ENCODE results near the gene RPUSD3.
"Not testable (repeated sequence)": the region's sequence is repeated elsewhere in the genome, so short reads cannot be mapped to it uniquely, and the experiment has no call there.

RPUSD3 gene

DNA sequence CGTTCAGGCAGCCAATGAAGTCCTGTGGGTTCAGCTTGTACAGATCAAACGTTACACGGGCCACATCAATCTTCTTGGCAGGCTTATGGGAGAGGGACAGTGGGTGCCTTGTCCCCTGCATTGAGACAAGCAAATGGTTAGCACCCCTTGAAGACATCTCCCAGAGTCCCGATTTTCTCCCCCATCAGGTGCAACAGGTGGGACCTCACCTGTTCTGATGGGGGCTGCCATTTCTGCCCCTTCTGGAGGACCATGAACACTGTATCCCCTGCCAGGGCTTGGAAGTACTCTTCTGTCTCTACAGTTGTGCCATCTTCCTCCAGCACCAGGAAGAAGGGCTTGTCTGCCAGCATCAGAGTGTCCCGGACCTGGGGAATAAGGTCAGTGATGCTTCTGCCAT, 26.1 kb upstream of the RPUSD3 start:
- H3K4me2 ChIP-seq (ENCODE audit: low read depth, low read length), result no peak overlapping the region
- no peaks in the 10 kb centered on the region for H3F3A ChIP-seq (ENCODE audit: insufficient read depth, low read length)
- no peaks in the 10 kb centered on the region for H3K9me3 ChIP-seq (replicated peaks; ENCODE audit: insufficient read depth, low read length)
- no peaks in the 10 kb centered on the region for H3K4me1 ChIP-seq (ENCODE audit: low read length)
- H3K9me2 ChIP-seq (replicated peaks; ENCODE audit: insufficient read depth, low read length), result no peaks in the 10 kb centered on the region
- no peaks in the 10 kb centered on the region for H3K27me3 ChIP-seq (replicated peaks; ENCODE audit: insufficient read depth, low read length)
- TF ChIP-seq EZH2 (optimal IDR thresholded peaks at IDR 0.05; ENCODE audit: low read depth, low read length) (no peak), EZH2phosphoT487 (IDR thresholded peaks at IDR 0.05; ENCODE audit: low read length) (no peak)
- TF ChIP-seq, protein P1, sequence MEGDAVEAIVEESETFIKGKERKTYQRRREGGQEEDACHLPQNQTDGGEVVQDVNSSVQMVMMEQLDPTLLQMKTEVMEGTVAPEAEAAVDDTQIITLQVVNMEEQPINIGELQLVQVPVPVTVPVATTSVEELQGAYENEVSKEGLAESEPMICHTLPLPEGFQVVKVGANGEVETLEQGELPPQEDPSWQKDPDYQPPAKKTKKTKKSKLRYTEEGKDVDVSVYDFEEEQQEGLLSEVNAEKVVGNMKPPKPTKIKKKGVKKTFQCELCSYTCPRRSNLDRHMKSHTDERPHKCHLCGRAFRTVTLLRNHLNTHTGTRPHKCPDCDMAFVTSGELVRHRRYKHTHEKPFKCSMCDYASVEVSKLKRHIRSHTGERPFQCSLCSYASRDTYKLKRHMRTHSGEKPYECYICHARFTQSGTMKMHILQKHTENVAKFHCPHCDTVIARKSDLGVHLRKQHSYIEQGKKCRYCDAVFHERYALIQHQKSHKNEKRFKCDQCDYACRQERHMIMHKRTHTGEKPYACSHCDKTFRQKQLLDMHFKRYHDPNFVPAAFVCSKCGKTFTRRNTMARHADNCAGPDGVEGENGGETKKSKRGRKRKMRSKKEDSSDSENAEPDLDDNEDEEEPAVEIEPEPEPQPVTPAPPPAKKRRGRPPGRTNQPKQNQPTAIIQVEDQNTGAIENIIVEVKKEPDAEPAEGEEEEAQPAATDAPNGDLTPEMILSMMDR (IDR thresholded peaks at IDR 0.05; ENCODE audit: low read length), result no peak
- no peaks in the 10 kb centered on the region for H4K20me1 ChIP-seq (ENCODE audit: insufficient read depth, low read length)
- H3K27ac ChIP-seq (ENCODE audit: low read length), result no peak overlapping the region
- no peaks in the 10 kb centered on the region for H3K36me3 ChIP-seq (replicated peaks; ENCODE audit: insufficient read depth, low read length)
- no peaks in the 10 kb centered on the region for H3K79me2 ChIP-seq (ENCODE audit: low read length)
- H3K9ac ChIP-seq (ENCODE audit: low read length), result no peak overlapping the region
- no peak overlapping the region for H2AFZ ChIP-seq (ENCODE audit: low read length)
- no peak for DNase-seq
- H3K4me3 ChIP-seq (ENCODE audit: low read length), result no peak overlapping the region

DNA sequence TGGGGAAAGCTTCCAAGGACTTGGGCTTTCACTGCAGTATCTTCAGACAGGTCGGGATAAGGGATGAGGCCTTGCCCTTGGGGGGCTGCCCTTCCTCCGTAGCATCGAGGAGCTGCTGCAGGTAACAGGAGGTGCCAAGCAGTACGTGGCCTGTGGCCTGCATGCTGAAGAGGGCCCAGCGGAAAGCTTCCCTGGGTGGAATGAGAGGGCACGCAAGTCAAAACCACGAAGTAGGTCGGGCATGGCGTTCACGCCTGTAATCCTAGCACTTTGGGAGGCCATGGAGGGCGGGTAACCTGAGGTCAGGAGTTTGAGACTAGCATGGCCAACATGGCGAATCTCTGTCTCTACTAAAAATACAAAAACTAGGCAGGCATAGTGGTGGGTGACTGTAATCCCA, 23.3 kb upstream of the RPUSD3 start:
- DNase-seq, result no peak
- TF ChIP-seq EZH2 (optimal IDR thresholded peaks at IDR 0.05; ENCODE audit: low read depth, low read length) (no peak), EZH2phosphoT487 (IDR thresholded peaks at IDR 0.05; ENCODE audit: low read length) (no peak)
- TF ChIP-seq, protein P1 (IDR thresholded peaks at IDR 0.05; ENCODE audit: low read length), result no peak
- H3K27me3 ChIP-seq (replicated peaks; ENCODE audit: insufficient read depth, low read length), result no peaks in the 10 kb centered on the region
- H3K4me2 ChIP-seq (ENCODE audit: low read depth, low read length), result no peak overlapping the region
- H2AFZ ChIP-seq (ENCODE audit: low read length), result no peak overlapping the region
- H4K20me1 ChIP-seq (ENCODE audit: insufficient read depth, low read length), result no peaks in the 10 kb centered on the region
- H3K9ac ChIP-seq (ENCODE audit: low read length), result no peak overlapping the region
- no peaks in the 10 kb centered on the region for H3K9me2 ChIP-seq (replicated peaks; ENCODE audit: insufficient read depth, low read length)
- H3K36me3 ChIP-seq (replicated peaks; ENCODE audit: insufficient read depth, low read length), result no peaks in the 10 kb centered on the region
- no peaks in the 10 kb centered on the region for H3K79me2 ChIP-seq (ENCODE audit: low read length)
- H3K9me3 ChIP-seq (replicated peaks; ENCODE audit: insufficient read depth, low read length), result no peaks in the 10 kb centered on the region
- no peak overlapping the region for H3K27ac ChIP-seq (ENCODE audit: low read length)
- no peaks in the 10 kb centered on the region for H3F3A ChIP-seq (ENCODE audit: insufficient read depth, low read length)
- H3K4me1 ChIP-seq (ENCODE audit: low read length), result no peaks in the 10 kb centered on the region
- no peak overlapping the region for H3K4me3 ChIP-seq (ENCODE audit: low read length)

DNA sequence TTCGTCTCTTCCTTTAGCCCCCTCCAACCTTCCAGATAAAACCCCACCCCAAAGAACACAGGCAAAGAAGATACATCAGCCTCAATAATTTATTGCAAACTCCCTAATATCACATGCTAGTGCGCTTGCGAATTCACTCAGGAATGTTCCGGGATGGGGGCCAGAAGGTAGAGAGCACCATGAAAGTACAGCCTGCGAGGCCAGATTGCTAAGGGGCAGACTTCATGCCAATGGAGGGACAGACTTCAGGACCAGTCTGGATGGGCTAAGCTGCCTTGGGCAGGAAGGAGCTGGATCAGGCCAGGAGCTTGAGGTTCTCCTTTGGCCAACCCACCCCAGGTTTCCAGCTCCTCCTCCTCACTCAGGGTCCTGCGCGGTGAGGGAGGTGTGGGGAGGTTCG, 22.8 kb upstream of the RPUSD3 start:
- no peak for DNase-seq
- no peaks in the 10 kb centered on the region for H3K4me1 ChIP-seq (ENCODE audit: low read length)
- no peak overlapping the region for H3K4me2 ChIP-seq (ENCODE audit: low read depth, low read length)
- no peaks in the 10 kb centered on the region for H3K9me2 ChIP-seq (replicated peaks; ENCODE audit: insufficient read depth, low read length)
- H3K36me3 ChIP-seq (replicated peaks; ENCODE audit: insufficient read depth, low read length), result no peaks in the 10 kb centered on the region
- H3K9me3 ChIP-seq (replicated peaks; ENCODE audit: insufficient read depth, low read length), result no peaks in the 10 kb centered on the region
- no peak overlapping the region for H3K4me3 ChIP-seq (ENCODE audit: low read length)
- H4K20me1 ChIP-seq (ENCODE audit: insufficient read depth, low read length), result no peaks in the 10 kb centered on the region
- no peaks in the 10 kb centered on the region for H3K79me2 ChIP-seq (ENCODE audit: low read length)
- H3K27ac ChIP-seq (ENCODE audit: low read length), result no peak overlapping the region
- no peak overlapping the region for H2AFZ ChIP-seq (ENCODE audit: low read length)
- H3K27me3 ChIP-seq (replicated peaks; ENCODE audit: insufficient read depth, low read length), result no peaks in the 10 kb centered on the region
- H3F3A ChIP-seq (ENCODE audit: insufficient read depth, low read length), result no peaks in the 10 kb centered on the region
- H3K9ac ChIP-seq (ENCODE audit: low read length), result no peak overlapping the region
- TF ChIP-seq EZH2phosphoT487 (IDR thresholded peaks at IDR 0.05; ENCODE audit: low read length) (no peak), EZH2 (optimal IDR thresholded peaks at IDR 0.05; ENCODE audit: low read depth, low read length) (no peak)
- TF ChIP-seq, protein P1 (IDR thresholded peaks at IDR 0.05; ENCODE audit: low read length), result no peak

DNA sequence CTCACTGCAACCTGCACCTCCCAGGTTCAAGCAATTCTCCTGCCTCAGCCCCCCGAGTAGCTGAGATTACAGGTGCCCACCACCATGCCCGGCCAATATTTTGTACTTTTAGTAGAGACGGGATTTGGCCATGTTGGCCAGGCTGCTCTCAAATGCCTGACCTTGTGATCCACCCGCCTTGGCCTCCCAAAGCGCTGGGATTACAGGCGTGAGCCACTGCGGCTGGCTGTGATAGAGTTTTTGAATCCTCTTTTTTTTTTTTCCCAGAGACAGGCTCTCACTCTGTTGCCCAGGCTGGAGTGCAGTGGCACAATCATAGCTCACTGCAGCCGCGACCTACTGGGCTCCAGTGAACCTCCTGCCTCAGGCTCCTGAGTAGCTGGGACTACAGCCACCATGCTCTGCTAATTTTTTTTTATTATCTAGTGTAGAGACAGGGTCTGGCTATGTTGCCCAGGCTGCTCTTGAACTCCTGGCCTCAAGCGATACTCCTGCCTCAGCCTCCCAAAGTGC, 21.4 kb upstream of the RPUSD3 start:
- not testable (repeated sequence) for H3K4me1 ChIP-seq (ENCODE audit: low read length); H3K9ac ChIP-seq (ENCODE audit: low read length); H3K27me3 ChIP-seq (replicated peaks; ENCODE audit: insufficient read depth, low read length); H4K20me1 ChIP-seq (ENCODE audit: insufficient read depth, low read length); H3K79me2 ChIP-seq (ENCODE audit: low read length); H3K4me3 ChIP-seq (ENCODE audit: low read length); H3K9me3 ChIP-seq (replicated peaks; ENCODE audit: insufficient read depth, low read length); H3K9me2 ChIP-seq (replicated peaks; ENCODE audit: insufficient read depth, low read length); H2AFZ ChIP-seq (ENCODE audit: low read length); H3F3A ChIP-seq (ENCODE audit: insufficient read depth, low read length); H3K4me2 ChIP-seq (ENCODE audit: low read depth, low read length); H3K27ac ChIP-seq (ENCODE audit: low read length); H3K36me3 ChIP-seq (replicated peaks; ENCODE audit: insufficient read depth, low read length); DNase-seq

Data from MM.1S (cell line).